Right renal pelvis (tissue), 4 donors: ENCODE data around the gene SFMBT1. TPM values are rescaled to one million over a fixed set of nuclear protein-coding genes. Genes with fewer than 3 reads are reported as not detected.

Experiments used
- DNase-seq, 4 donors: peaks; one replicate each; pipeline ENCODE4 v3.0.0-alpha.2; 2013; ENCODE audit warnings: low read depth in 4 of 4, low spot score in 3 of 4, missing footprints in 1 of 4
- polyA plus RNA-seq, 4 donors: library from polyadenylated mRNA; unstranded; fragments of 120-200 nt; gene quantifications; one replicate each; pipeline ENCODE4 v1.2.1, GENCODE V29; 2013; ENCODE audit not compliant: insufficient read length in 4 of 4

Gene SFMBT1
- polyA plus RNA-seq = 10 to 100 TPM in 2 of 4 donors, 1 to 10 TPM in 2; 8.5 to 12.5 (median 9.5) TPM

GRCh38 chr3:53045518-53046170 lies at the start of gene SFMBT1:
TSS of gene SFMBT1 (minus strand) at chr3:53046073. CDS start at chr3:52969128, 76,945 bp downstream.
- DNase-seq = peak in 2 of 4 donors; percentile 37 to 41

- DNase-seq = no peak
Observed at GRCh38 chr3:53092942-53093341, 47.1 kb upstream of the SFMBT1 start.

GRCh38 chr3:53092216-53092615 lies 46.3 kb upstream of the SFMBT1 start:
- no peak for DNase-seq

GRCh38 chr3:53091011-53091410 lies 45.1 kb upstream of the SFMBT1 start:
- DNase-seq = no peak

GRCh38 chr3:53089511-53089910 lies 43.6 kb upstream of the SFMBT1 start:
- no peak for DNase-seq

GRCh38 chr3:53085476-53085875 lies 39.6 kb upstream of the SFMBT1 start:
- no peak for DNase-seq

GRCh38 chr3:53084310-53085001 lies 38.6 kb upstream of the SFMBT1 start:
- no peak for DNase-seq

GRCh38 chr3:53083949-53084309 lies 38.1 kb upstream of the SFMBT1 start:
- DNase-seq = no peak

- no peak for DNase-seq
Observed at GRCh38 chr3:53083521-53083920, 37.6 kb upstream of the SFMBT1 start.

GRCh38 chr3:53082736-53083135 lies 36.9 kb upstream of the SFMBT1 start:
- no peak for DNase-seq

- DNase-seq = no peak
Observed at GRCh38 chr3:53081318-53081717, 35.4 kb upstream of the SFMBT1 start.

GRCh38 chr3:53080612-53081205 lies 34.8 kb upstream of the SFMBT1 start:
- no peak for DNase-seq

- no peak for DNase-seq
Observed at GRCh38 chr3:53079791-53080555, 34.1 kb upstream of the SFMBT1 start.

GRCh38 chr3:53079147-53079546 lies 33.3 kb upstream of the SFMBT1 start:
- no peak for DNase-seq

- DNase-seq = no peak
Observed at GRCh38 chr3:53078656-53079055, 32.8 kb upstream of the SFMBT1 start.

- no peak for DNase-seq
Observed at GRCh38 chr3:53077476-53078220, 31.8 kb upstream of the SFMBT1 start.

- no peak for DNase-seq
Observed at GRCh38 chr3:53075743-53076140, 29.9 kb upstream of the SFMBT1 start.

- DNase-seq = no peak
Observed at GRCh38 chr3:53074761-53075742, 29.2 kb upstream of the SFMBT1 start.

GRCh38 chr3:53074366-53074696 lies 28.5 kb upstream of the SFMBT1 start:
- no peak for DNase-seq
